ENCODE measurements around the gene MROH2B. TPM values are rescaled to one million over a fixed set of nuclear protein-coding genes. Genes with fewer than 3 reads are reported as not detected.

MROH2B gene
- total and polyA plus RNA-seq, 2 of the 13 experiments (the other 11 are each of a cell fraction or from before 2014, with no cell fraction given): not detected

- TF ChIP-seq, protein P1, sequence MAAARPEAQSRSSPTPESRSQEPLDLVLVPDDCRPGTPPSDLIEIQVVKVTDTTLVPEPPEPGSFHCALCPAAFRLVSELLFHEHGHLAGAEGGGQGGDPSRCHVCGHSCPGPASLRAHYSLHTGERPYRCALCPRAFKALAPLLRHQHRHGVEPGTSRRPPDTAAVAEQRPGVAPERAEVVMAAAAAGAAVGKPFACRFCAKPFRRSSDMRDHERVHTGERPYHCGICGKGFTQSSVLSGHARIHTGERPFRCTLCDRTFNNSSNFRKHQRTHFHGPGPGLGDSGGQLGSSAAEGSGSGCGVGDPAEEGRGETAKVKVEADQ (CRISPR knock-in tag; IDR thresholded peaks at IDR 0.05; ENCODE audit: borderline replicate concordance): no peak
- TF ChIP-seq, protein P2, sequence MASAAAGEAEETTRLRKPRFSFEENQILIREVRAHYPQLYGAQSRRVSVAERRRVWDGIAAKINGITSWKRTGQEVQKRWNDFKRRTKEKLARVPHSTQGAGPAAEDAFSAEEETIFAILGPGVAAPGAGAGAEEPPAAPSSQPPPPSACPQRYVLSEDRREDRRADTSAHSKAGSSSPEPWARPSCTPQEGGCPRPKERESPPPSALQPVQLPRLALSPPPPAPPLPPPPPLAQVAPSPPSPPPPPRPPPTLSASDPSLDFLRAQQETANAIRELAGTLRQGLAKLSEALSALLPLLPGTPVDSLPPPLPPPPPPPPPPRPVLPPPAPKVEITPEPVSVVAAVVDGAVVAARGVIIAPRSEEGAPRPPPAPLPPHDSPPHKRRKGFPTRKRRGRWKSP (CRISPR knock-in tag; IDR thresholded peaks at IDR 0.05): no peak
- peak; percentile 79 to 80 for TF ChIP-seq MAFK (conservative IDR thresholded peaks at IDR 0.05 in 1 of 2, IDR thresholded peaks at IDR 0.05 in 1 of 2; ENCODE audit: low read length in 2 of 2)
- TF ChIP-seq HMG20B (CRISPR knock-in tag; conservative IDR thresholded peaks at IDR 0.05): no peak
- TF ChIP-seq POGZ (CRISPR knock-in tag; IDR thresholded peaks at IDR 0.05): no peak
- no peak for TF ChIP-seq ZNF616 (CRISPR knock-in tag; IDR thresholded peaks at IDR 0.05; ENCODE audit: low read depth)
- no peak for TF ChIP-seq ZNF460 (CRISPR knock-in tag; IDR thresholded peaks at IDR 0.05; ENCODE audit: borderline replicate concordance)
- TF ChIP-seq ZNF746 (CRISPR knock-in tag; IDR thresholded peaks at IDR 0.05): no peak
- TF ChIP-seq ZNF841 (CRISPR knock-in tag; IDR thresholded peaks at IDR 0.05; ENCODE audit: borderline replicate concordance): no peak
- TF ChIP-seq CENPBD1 (CRISPR knock-in tag; IDR thresholded peaks at IDR 0.05; ENCODE audit: borderline replicate concordance, low read depth): no peak
- TF ChIP-seq CEBPB (IDR thresholded peaks at IDR 0.05; ENCODE audit: borderline replicate concordance, low read depth, low read length): peak; percentile 41; the same call in 1 of the 2 replicates
- peak; percentile 81 for TF ChIP-seq MAFF (IDR thresholded peaks at IDR 0.05; ENCODE audit: low read depth, low read length)
- TF ChIP-seq, protein P3, sequence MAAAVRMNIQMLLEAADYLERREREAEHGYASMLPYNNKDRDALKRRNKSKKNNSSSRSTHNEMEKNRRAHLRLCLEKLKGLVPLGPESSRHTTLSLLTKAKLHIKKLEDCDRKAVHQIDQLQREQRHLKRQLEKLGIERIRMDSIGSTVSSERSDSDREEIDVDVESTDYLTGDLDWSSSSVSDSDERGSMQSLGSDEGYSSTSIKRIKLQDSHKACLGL (CRISPR knock-in tag; IDR thresholded peaks at IDR 0.05): no peak
Measured at GRCh38 chr5:41012318-41012717, 58.8 kb downstream of the MROH2B start (continued).

Data from HepG2 (cell line).